Kidney (tissue), 14 donors: Measurements from ENCODE around the gene LIPE. TPM values are rescaled to one million over a fixed set of nuclear protein-coding genes. Genes with fewer than 3 reads are reported as not detected.

Experiments
- DNase-seq, 5 donors: peaks; one replicate each; pipeline ENCODE4 v3.0.0-alpha.2; 2013 to 2020
- FAIRE-seq: peaks from 2 replicates; lab custom pipeline; 2012; peaks lifted over from hg19 to GRCh38; lab: Jason Lieb, UNC
- H3K27ac ChIP-seq, 2 donors: one replicate each; pipeline ENCODE4 v1.7.0; 2013; ENCODE audit warnings: low read depth in 2 of 2, low read length in 2 of 2, inconsistent platforms in 1 of 2
- H3K27me3 ChIP-seq: one replicate; pipeline ENCODE4 v1.7.1; 2013; ENCODE audit warnings: low read length, inconsistent platforms; ENCODE audit not compliant: control insufficient read depth, insufficient read depth
- H3K36me3 ChIP-seq, 3 donors: one replicate each; pipeline versions ENCODE4 v1.7.0 to v1.7.1; 2013; ENCODE audit warnings: low read length in 3 of 3, control low read depth in 1 of 3, inconsistent platforms in 1 of 3; ENCODE audit not compliant: insufficient read depth in 3 of 3, control insufficient read depth in 2 of 3
- H3K4me1 ChIP-seq, 3 donors: one replicate each; pipeline versions ENCODE4 v1.7.0 to v1.7.1; 2013; ENCODE audit warnings: low read length in 3 of 3, inconsistent platforms in 1 of 3, low read depth in 1 of 3; ENCODE audit not compliant: control insufficient read depth in 2 of 3, insufficient read depth in 2 of 3
- H3K4me3 ChIP-seq, 3 donors: one replicate each; pipeline versions ENCODE4 v1.7.0 to v1.8.1; 2013; ENCODE audit warnings: low read length in 3 of 3, control low read depth in 1 of 3, inconsistent platforms in 1 of 3
- H3K9ac ChIP-seq, 3 donors: one replicate each; pipeline versions ENCODE4 v1.7.0 to v1.7.1; 2013; ENCODE audit warnings: low read length in 3 of 3, control low read depth in 1 of 3, inconsistent platforms in 1 of 3
- H3K9me3 ChIP-seq, 3 donors: one replicate each; pipeline versions ENCODE4 v1.7.0 to v1.7.1; 2013; ENCODE audit warnings: low read length in 3 of 3, control low read depth in 1 of 3, inconsistent platforms in 1 of 3; ENCODE audit not compliant: control insufficient read depth in 2 of 3, insufficient read depth in 1 of 3
- CTCF ChIP-seq: IDR thresholded peaks from 3 replicates; pipeline ENCODE4 v1.5.1; 2012; ENCODE audit warnings: mild to moderate bottlenecking, moderate library complexity, borderline replicate concordance; ENCODE audit not compliant: insufficient read depth; ENCODE audit errors: extremely low read depth
- intact Hi-C: fragments of 100-400 bp; cut with DNase I; formaldehyde crosslinking; loops from one replicate; pipeline ENCODE4 v1.11.1; 2022
- polyA plus RNA-seq: library from polyadenylated mRNA; stranded (reverse); fragments of 350-450 nt; fragmentation: Illumina TruSeq; extraction: RNeasy Lipid Tissue Mini Kit (QIAGEN cat#74804); gene quantifications from one replicate; pipeline ENCODE4 v1.2.3, GENCODE V29; 2014; ENCODE audit warnings: low read depth, low replicate concordance; ENCODE audit not compliant: insufficient read depth
- total RNA-seq: library from RNA; stranded (reverse); fragmentation: NEBNext Ultra II Directional; extraction: Animal tissue kit (Norgen Biotek cat#: 25700); gene quantifications from one replicate; pipeline ENCODE4 v1.2.1, GENCODE V29; 2021
- donor health status: control.
- donor health status: control.
- donor health status: control.
- donor health status: control.
- donor health status: control.
- donor health status: DM: yes; HTN: yes; CAD: no.
- donor health status: Normal renal cell carcinoma (clear cell type).

LIPE gene
- total and polyA plus RNA-seq, 2 donors from 2014 or later: 8.9 to 9.9 TPM

- Histone ChIP-seq H3K36me3 (no peaks in the 10 kb centered on the region), H3K9me3 (no peaks in the 10 kb centered on the region), H3K4me3 (no peak overlapping the region), H3K27ac (no peak overlapping the region), H3K9ac (no peak overlapping the region), H3K27me3 (no peaks in the 10 kb centered on the region), H3K4me1 (no peaks in the 10 kb centered on the region)
- no peak for FAIRE-seq
- intact Hi-C loops: no loop called here
- no peak for TF ChIP-seq CTCF
- DNase-seq: no peak
Observed at GRCh38 chr19:42370626-42371175, 56.5 kb downstream of the LIPE start.

DNA sequence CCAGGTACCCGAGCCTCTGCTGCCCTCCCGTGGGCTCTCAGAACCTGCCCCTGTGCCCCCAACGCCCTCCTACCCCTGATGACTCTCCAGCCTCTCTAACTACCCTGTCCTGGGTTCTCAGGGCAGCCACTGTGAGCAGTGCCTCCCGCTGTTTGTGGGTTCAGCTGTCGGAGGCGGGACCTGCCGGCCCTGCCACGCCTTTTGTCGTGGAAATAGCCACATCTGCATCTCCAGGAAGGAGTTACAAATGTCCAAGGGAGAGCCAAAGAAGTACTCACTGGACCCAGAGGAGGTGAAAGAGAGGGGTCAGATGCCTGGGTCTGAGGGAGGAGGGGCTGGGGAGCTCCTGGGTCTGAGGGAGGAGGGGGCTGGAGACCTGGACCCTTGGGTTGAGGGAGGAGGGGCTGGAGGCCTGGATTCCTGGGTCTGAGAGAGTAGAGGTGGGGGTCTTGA lies 57.1 kb downstream of the LIPE start:
- H3K4me1 ChIP-seq: no peaks in the 10 kb centered on the region
- TF ChIP-seq CTCF: no peak
- H3K9ac ChIP-seq: no peak overlapping the region
- DNase-seq (no peak), FAIRE-seq (no peak)
- H3K4me3 ChIP-seq: no peak overlapping the region
- no peak overlapping the region for H3K27ac ChIP-seq
- no peaks in the 10 kb centered on the region for H3K9me3 ChIP-seq
- intact Hi-C loops: no loop called here
- H3K36me3 ChIP-seq: no peaks in the 10 kb centered on the region
- H3K27me3 ChIP-seq: no peaks in the 10 kb centered on the region

GRCh38 chr19:42369433-42370067 lies 57.6 kb downstream of the LIPE start:
- Histone ChIP-seq H3K9ac (no peak overlapping the region), H3K27ac (no peak overlapping the region), H3K4me1 (no peaks in the 10 kb centered on the region), H3K4me3 (no peak overlapping the region), H3K36me3 (peaks cover 0 to under 1% (median 0%) of the 10 kb centered on the region in 3 donors), H3K9me3 (peaks cover 0 to under 1% (median 0%) of the 10 kb centered on the region in 3 donors), H3K27me3 (no peaks in the 10 kb centered on the region)
- TF ChIP-seq CTCF: no peak
- DNase-seq (no peak), FAIRE-seq (no peak)
- intact Hi-C loops: no loop called here

DNA sequence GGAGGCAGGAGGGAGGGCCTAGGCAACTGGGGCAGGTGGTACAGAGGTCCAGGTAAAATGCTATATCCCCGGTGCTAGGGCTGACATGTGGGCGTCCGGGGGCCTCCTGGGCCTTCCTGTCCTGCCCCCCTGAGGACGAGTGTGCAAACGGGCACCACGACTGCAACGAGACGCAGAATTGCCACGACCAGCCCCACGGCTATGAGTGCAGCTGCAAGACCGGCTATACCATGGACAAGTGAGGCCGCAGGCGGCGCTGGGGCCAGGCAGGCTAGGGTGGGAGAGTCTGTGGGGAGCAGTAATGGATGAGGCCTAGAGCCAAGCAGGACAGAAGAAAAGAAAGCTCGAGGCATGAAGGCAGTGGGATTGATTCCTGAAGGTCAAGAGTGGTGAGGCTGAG lies 58.4 kb downstream of the LIPE start:
- Histone ChIP-seq H3K27ac (no peak overlapping the region), H3K27me3 (no peaks in the 10 kb centered on the region), H3K36me3 (peaks cover 2 to 8% (median 2%) of the 10 kb centered on the region in 3 donors), H3K9me3 (peaks cover 0 to 8% (median 0%) of the 10 kb centered on the region in 3 donors), H3K4me1 (no peaks in the 10 kb centered on the region), H3K4me3 (no peak overlapping the region), H3K9ac (no peak overlapping the region)
- no peak for TF ChIP-seq CTCF
- no peak for DNase-seq
- intact Hi-C loops: no loop called here
- no peak for FAIRE-seq
